HepG2 (cell line): ENCODE data around the gene UBE2O. TPM values are rescaled to one million over a fixed set of nuclear protein-coding genes. Genes with fewer than 3 reads are reported as not detected.

Experiments
- ATAC-seq: fragments of 200-7000 bp; cut with Tn5 transposase; 3 replicates; pipeline ENCODE4 v1.9.1; 2020; ENCODE audit warnings: mild to moderate bottlenecking, moderate library complexity
- BruUV-seq: library from RNA; stranded (reverse); fragments of 400-500 nt; replicated peaks from 2 replicates; lab custom pipeline; 2021; lab: Mats Ljungman, UMichigan
- CTCF ChIA-PET: fragments of 300-600 bp; formaldehyde crosslinking; extraction: SDS; loops from one replicate; lab custom pipeline; 2021; ENCODE audit warnings: low total read pairs, inconsistent platforms, low intra/inter-chr PET ratio; lab: Yijun Ruan, JAX
- POLR2A ChIA-PET: fragments of 350-600 bp; sonication (Branson Sonifier 250); formaldehyde crosslinking; loops from one replicate; lab custom pipeline; 2020; ENCODE audit warnings: antibody characterized with exemption, inconsistent platforms; lab: Yijun Ruan, JAX
- DNase-seq: peaks from one replicate; pipeline ENCODE4 v3.0.0-alpha.2; 2015; ENCODE audit warnings: low spot score
- FAIRE-seq: peaks from 3 replicates; lab custom pipeline; 2011; peaks lifted over from hg19 to GRCh38; lab: Jason Lieb, UNC
- H2AFZ ChIP-seq: one replicate; pipeline ENCODE4 v1.6.1; 2011; ENCODE audit warnings: low read length, inconsistent platforms
- H3K27ac ChIP-seq: fragments of 300-600 bp; 3 replicates; pipeline ENCODE4 v1.8.0; 2011; ENCODE audit warnings: mixed run types, mild to moderate bottlenecking, mixed read lengths, low read length, inconsistent platforms; ENCODE audit not compliant: insufficient read depth; ENCODE audit errors: extremely low read length
- H3K27me3 ChIP-seq, 2 experiments: fragments of 200-600 bp in 1 of 2; 2 replicates in 1 of 2; 3 replicates in 1 of 2; pipeline versions ENCODE4 v1.6.0 to v1.8.0; 2011; ENCODE audit warnings: low read length in 2 of 2, mild to moderate bottlenecking in 2 of 2, moderate library complexity in 2 of 2, inconsistent platforms in 1 of 2; ENCODE audit not compliant: insufficient read depth in 2 of 2, control insufficient read depth in 1 of 2
- H3K36me3 ChIP-seq, 2 experiments: fragments of 200-600 bp in 1 of 2; replicated peaks in 1 of 2; 2 replicates in 1 of 2; 3 replicates in 1 of 2; pipeline versions ENCODE4 v1.5.1 to v1.8.0; 2011; ENCODE audit warnings: low read length in 2 of 2, inconsistent platforms in 1 of 2; ENCODE audit not compliant: insufficient read depth in 2 of 2, control insufficient read depth in 1 of 2
- H3K4me1 ChIP-seq: 2 replicates; pipeline ENCODE4 v1.5.1; 2012; ENCODE audit warnings: low read length, inconsistent platforms; ENCODE audit not compliant: insufficient read depth
- H3K4me2 ChIP-seq: 2 replicates; pipeline ENCODE4 v1.6.0; 2011; ENCODE audit warnings: low read depth, low read length, inconsistent platforms
- H3K4me3 ChIP-seq, 3 experiments: fragments of 200-600 bp in 1 of 3; sonication (generic), shearing (Covaris generic) in 1 of 3; replicated peaks in 1 of 3; 2 replicates each; pipeline ENCODE4 v1.5.1; 2011 to 2016; ENCODE audit warnings: low read length in 3 of 3, inconsistent platforms in 2 of 3, low read depth in 2 of 3, mild to moderate bottlenecking in 2 of 3, control low read depth in 1 of 3, mixed read lengths in 1 of 3; ENCODE audit not compliant: insufficient read depth in 1 of 3
- H3K79me2 ChIP-seq: one replicate; pipeline ENCODE4 v1.6.1; 2011; ENCODE audit warnings: low read length, inconsistent platforms; ENCODE audit not compliant: insufficient read depth
- H3K9ac ChIP-seq: 2 replicates; pipeline ENCODE4 v1.6.0; 2011; ENCODE audit warnings: mild to moderate bottlenecking, low read depth, low read length, inconsistent platforms; ENCODE audit not compliant: insufficient read depth
- H3K9me3 ChIP-seq: 2 replicates; pipeline ENCODE4 v1.5.1; 2012; ENCODE audit warnings: mild to moderate bottlenecking, low read length
- H4K20me1 ChIP-seq: 2 replicates; pipeline ENCODE4 v1.6.0; 2011; ENCODE audit warnings: inconsistent platforms, mild to moderate bottlenecking, low read length, moderate library complexity; ENCODE audit not compliant: insufficient read depth
- CHD4 ChIP-seq: fragments of 200-600 bp; sonication (generic); IDR thresholded peaks from 2 replicates; pipeline ENCODE4 v1.7.0; 2017; ENCODE audit warnings: mild to moderate bottlenecking, low read length, borderline replicate concordance
- HDAC2 ChIP-seq: sonication (generic); formaldehyde crosslinking; IDR thresholded peaks from 2 replicates; pipeline ENCODE4 v1.4.0; 2020; ENCODE audit warnings: missing genetic modification reagents
- JUND ChIP-seq: sonication (generic); formaldehyde crosslinking; IDR thresholded peaks from 2 replicates; pipeline ENCODE4 v1.8.0; 2022; ENCODE audit warnings: mild to moderate bottlenecking, missing genetic modification reagents
- ZMYM2 ChIP-seq: sonication (generic); formaldehyde crosslinking; IDR thresholded peaks from 2 replicates; pipeline ENCODE4 v1.8.0; 2022; ENCODE audit warnings: mild to moderate bottlenecking, missing genetic modification reagents
- ZNF232 ChIP-seq: sonication (generic); formaldehyde crosslinking; IDR thresholded peaks from 2 replicates; pipeline ENCODE4 v1.4.0; 2020; ENCODE audit warnings: missing genetic modification reagents, borderline replicate concordance
- ZNF430 ChIP-seq: sonication (generic); formaldehyde crosslinking; IDR thresholded peaks from 2 replicates; pipeline ENCODE4 v1.9.0; 2021; ENCODE audit warnings: mild to moderate bottlenecking, missing genetic modification reagents
- ZNF550 ChIP-seq: sonication (generic); formaldehyde crosslinking; IDR thresholded peaks from 2 replicates; pipeline ENCODE4 v1.4.0; 2020; ENCODE audit warnings: mild to moderate bottlenecking, missing genetic modification reagents, borderline replicate concordance
- ZNF878 ChIP-seq: sonication (generic); formaldehyde crosslinking; IDR thresholded peaks from 2 replicates; pipeline ENCODE4 v1.8.1; 2023; ENCODE audit warnings: mild to moderate bottlenecking, missing genetic modification reagents, moderate library complexity
- WGBS: methylation state at CpG from one replicate; pipeline ENCODE4 v1.1.6; 2017; ENCODE audit warnings: low lambda C conversion rate; 5-methylcytosine and 5-hydroxymethylcytosine counted together
- in situ Hi-C: cut with HindIII; loops from 2 replicates; pipeline ENCODE4 v1.10.0; 2017; ENCODE audit warnings: low pct_unique_long_range_greater_than_20kb; ENCODE audit not compliant: extremely low pct_ligation_motif_present
- intact Hi-C: fragments of 100-400 bp; cut with micrococcal nuclease; formaldehyde crosslinking; loops from one replicate; pipeline ENCODE4 v1.10.0; 2022; ENCODE audit not compliant: unreplicated experiment
- polyA plus RNA-seq, 8 experiments: library from polyadenylated mRNA; depleted of rRNA in 3 of 8; stranded (reverse) in 7 of 8; unstranded in 1 of 8; fragments of >200 nt; fragmentation: Illumina TruSeq in 4 of 8; extraction: Trizol in 4 of 8; gene quantifications; 2 replicates each; pipeline versions ENCODE4 v1.2.1 to v1.2.3, GENCODE V29; 2011 to 2016; ENCODE audit warnings: low read depth in 4 of 8, missing spikeins in 1 of 8, mixed read lengths in 1 of 8; ENCODE audit not compliant: insufficient read depth in 1 of 8
- total RNA-seq, 5 experiments: library from RNA; depleted of rRNA; stranded (reverse); fragments of >200 nt; fragmentation: Illumina TruSeq; extraction: Trizol; gene quantifications; 2 replicates each; pipeline ENCODE4 v1.2.3, GENCODE V29; 2016; ENCODE audit warnings: low read depth in 1 of 5
- TF ChIP-seq, protein P1 (sequence below): sonication (generic); formaldehyde crosslinking; conservative IDR thresholded peaks from 2 replicates; pipeline ENCODE4 v1.4.0; 2020; ENCODE audit warnings: missing genetic modification reagents
- TF ChIP-seq, protein P2 (sequence below): IDR thresholded peaks from 2 replicates; pipeline ENCODE4 v1.6.1; 2016; ENCODE audit warnings: missing compliant biosample characterization, missing genetic modification reagents, borderline replicate concordance

Gene UBE2O
- total and polyA plus RNA-seq, 2 of the 13 experiments (the other 11 are each of a cell fraction or from before 2014, with no cell fraction given): 21.5 to 23.5 TPM

- no peak for TF ChIP-seq ZMYM2 (CRISPR knock-in tag)
- no peak for TF ChIP-seq ZNF550 (CRISPR knock-in tag)
- TF ChIP-seq, protein P1, sequence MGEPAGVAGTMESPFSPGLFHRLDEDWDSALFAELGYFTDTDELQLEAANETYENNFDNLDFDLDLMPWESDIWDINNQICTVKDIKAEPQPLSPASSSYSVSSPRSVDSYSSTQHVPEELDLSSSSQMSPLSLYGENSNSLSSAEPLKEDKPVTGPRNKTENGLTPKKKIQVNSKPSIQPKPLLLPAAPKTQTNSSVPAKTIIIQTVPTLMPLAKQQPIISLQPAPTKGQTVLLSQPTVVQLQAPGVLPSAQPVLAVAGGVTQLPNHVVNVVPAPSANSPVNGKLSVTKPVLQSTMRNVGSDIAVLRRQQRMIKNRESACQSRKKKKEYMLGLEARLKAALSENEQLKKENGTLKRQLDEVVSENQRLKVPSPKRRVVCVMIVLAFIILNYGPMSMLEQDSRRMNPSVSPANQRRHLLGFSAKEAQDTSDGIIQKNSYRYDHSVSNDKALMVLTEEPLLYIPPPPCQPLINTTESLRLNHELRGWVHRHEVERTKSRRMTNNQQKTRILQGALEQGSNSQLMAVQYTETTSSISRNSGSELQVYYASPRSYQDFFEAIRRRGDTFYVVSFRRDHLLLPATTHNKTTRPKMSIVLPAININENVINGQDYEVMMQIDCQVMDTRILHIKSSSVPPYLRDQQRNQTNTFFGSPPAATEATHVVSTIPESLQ (CRISPR knock-in tag): no peak
- TF ChIP-seq, protein P2, sequence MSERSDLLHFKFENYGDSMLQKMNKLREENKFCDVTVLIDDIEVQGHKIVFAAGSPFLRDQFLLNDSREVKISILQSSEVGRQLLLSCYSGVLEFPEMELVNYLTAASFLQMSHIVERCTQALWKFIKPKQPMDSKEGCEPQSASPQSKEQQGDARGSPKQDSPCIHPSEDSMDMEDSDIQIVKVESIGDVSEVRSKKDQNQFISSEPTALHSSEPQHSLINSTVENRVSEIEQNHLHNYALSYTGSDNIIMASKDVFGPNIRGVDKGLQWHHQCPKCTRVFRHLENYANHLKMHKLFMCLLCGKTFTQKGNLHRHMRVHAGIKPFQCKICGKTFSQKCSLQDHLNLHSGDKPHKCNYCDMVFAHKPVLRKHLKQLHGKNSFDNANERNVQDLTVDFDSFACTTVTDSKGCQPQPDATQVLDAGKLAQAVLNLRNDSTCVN (CRISPR knock-in tag): no peak
- no peak for TF ChIP-seq HDAC2
- TF ChIP-seq ZNF430 (CRISPR knock-in tag): no peak
- TF ChIP-seq CHD4: no peak
- no peak for TF ChIP-seq ZNF878 (CRISPR knock-in tag)
- no peak for TF ChIP-seq ZNF232
- TF ChIP-seq JUND (CRISPR knock-in tag): no peak
- FAIRE-seq (no peak), ATAC-seq (no peak), DNase-seq (no peak)
- Histone ChIP-seq H3K4me3 (no peak overlapping the region), H3K4me1 (peaks cover 86% of the 10 kb centered on the region), H3K27ac (no peak overlapping the region), H4K20me1 (peaks cover 74% of the 10 kb centered on the region), H3K9me3 (no peaks in the 10 kb centered on the region), H3K4me2 (peak overlapping the region; percentile 58; the same call in 1 of the 2 replicates), H3K9ac (no peak overlapping the region), H2AFZ (no peak overlapping the region), H3K27me3 (no peaks in the 10 kb centered on the region), H3K79me2 (peaks cover 92% of the 10 kb centered on the region), H3K36me3 (peaks cover 0 to 9% of the 10 kb centered on the region in 2 experiments; a peak in 3 of 5 replicates)
- intact Hi-C loops (no loop called here), in situ Hi-C loops (no loop called here)
- POLR2A ChIA-PET: no interaction called here
- BruUV-seq: no TSS peak
- CTCF ChIA-PET: no interaction called here
- 92% methylated on average over 7 of the region's 7 CpGs for WGBS
Observed at GRCh38 chr17:76447931-76448652, 4.9 kb downstream of the UBE2O start.
